ENCODE measurements around the gene FAM149B1.

The FAM149B1 gene

DNA sequence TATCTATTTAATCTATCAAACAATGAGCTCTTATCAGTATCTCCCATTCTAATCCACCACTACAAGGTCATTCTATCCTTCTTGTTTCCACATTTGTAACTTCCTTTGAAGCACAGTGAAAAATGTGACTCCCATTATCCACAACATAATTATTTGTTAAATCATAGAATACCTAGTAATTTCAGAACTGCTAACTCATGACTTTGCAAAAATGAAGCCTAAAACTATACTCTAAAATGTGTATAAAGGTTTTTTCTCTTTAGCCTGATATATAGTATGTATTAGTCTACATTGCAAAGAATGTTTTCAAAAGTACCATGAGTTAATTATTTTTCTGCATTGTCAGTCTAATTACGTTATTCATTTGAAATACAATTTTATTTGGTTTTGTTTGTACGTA is 96.5 kb downstream of the FAM149B1 start:
- no peak for DNase-seq (ENCODE audit: low read depth in 2 of 3, low spot score in 1 of 3)

- no peak for DNase-seq (ENCODE audit: low read depth in 2 of 3, low spot score in 1 of 3)
These were observed 113.2 kb downstream of the FAM149B1 start for GRCh38 chr10:73281097-73281496.

GRCh38 chr10:73287441-73287840 is 119.5 kb downstream of the FAM149B1 start:
- no peak for DNase-seq (ENCODE audit: low read depth in 2 of 3, low spot score in 1 of 3)

GRCh38 chr10:73289958-73290357 is 122.0 kb downstream of the FAM149B1 start:
- no peak for DNase-seq (ENCODE audit: low read depth in 2 of 3, low spot score in 1 of 3)

- DNase-seq (ENCODE audit: low read depth in 2 of 3, low spot score in 1 of 3), result no peak
These were observed 125.5 kb downstream of the FAM149B1 start for GRCh38 chr10:73293461-73293860.
